CD1c-positive myeloid dendritic cell (primary cell): ENCODE results near the gene SHISA8.

Experiments
- DNase-seq: peaks from one replicate; pipeline ENCODE4 v3.0.0-alpha.2; 2016; ENCODE audit errors: extremely low spot score

Gene SHISA8

GRCh38 chr22:41933411-41934177, 18.7 kb upstream of the SHISA8 start:
- no peak for DNase-seq

- no peak for DNase-seq
Measured at GRCh38 chr22:41932353-41932752, 17.5 kb upstream of the SHISA8 start.

- no peak for DNase-seq
Measured at GRCh38 chr22:41931701-41932269, 16.9 kb upstream of the SHISA8 start.

GRCh38 chr22:41929418-41929810, 14.5 kb upstream of the SHISA8 start:
- DNase-seq, result no peak

GRCh38 chr22:41928593-41929417, 13.9 kb upstream of the SHISA8 start:
- no peak for DNase-seq

- DNase-seq, result no peak
Measured at GRCh38 chr22:41927813-41928212, 12.9 kb upstream of the SHISA8 start.

- DNase-seq, result peak; percentile 75
Measured at GRCh38 chr22:41925783-41926460, 11.0 kb upstream of the SHISA8 start.

- DNase-seq, result no peak
Measured at GRCh38 chr22:41923595-41924276, 8.9 kb upstream of the SHISA8 start.

- no peak for DNase-seq
Measured at GRCh38 chr22:41922940-41923594, 8.2 kb upstream of the SHISA8 start.

- no peak for DNase-seq
Measured at GRCh38 chr22:41922328-41922727, 7.5 kb upstream of the SHISA8 start.

- peak; percentile 42 for DNase-seq
Measured at GRCh38 chr22:41920271-41920976, 5.5 kb upstream of the SHISA8 start.

GRCh38 chr22:41919357-41920224, 4.7 kb upstream of the SHISA8 start:
- peak; percentile 90 for DNase-seq

GRCh38 chr22:41917903-41918791, 3.3 kb upstream of the SHISA8 start:
- peak; percentile 82 for DNase-seq

GRCh38 chr22:41917375-41917902, 2.6 kb upstream of the SHISA8 start:
- no peak for DNase-seq

- no peak for DNase-seq
Measured at GRCh38 chr22:41916745-41917358, 2.0 kb upstream of the SHISA8 start.

- DNase-seq, result no peak
Measured at GRCh38 chr22:41915786-41916493, 1.1 kb upstream of the SHISA8 start.

- no peak for DNase-seq
Measured at GRCh38 chr22:41914611-41915034, 251 bp downstream of the SHISA8 start.
